ENCODE data around the gene TFPT. TPM values are rescaled to one million over a fixed set of nuclear protein-coding genes. Genes with fewer than 3 reads are reported as not detected.
A peak's percentile ranks its signal among the peaks of the same experiment; 100 is the strongest.

TFPT gene
- total and polyA plus RNA-seq, 7 donors: 18.2 to 28.6 (median 22.4) TPM

DNA sequence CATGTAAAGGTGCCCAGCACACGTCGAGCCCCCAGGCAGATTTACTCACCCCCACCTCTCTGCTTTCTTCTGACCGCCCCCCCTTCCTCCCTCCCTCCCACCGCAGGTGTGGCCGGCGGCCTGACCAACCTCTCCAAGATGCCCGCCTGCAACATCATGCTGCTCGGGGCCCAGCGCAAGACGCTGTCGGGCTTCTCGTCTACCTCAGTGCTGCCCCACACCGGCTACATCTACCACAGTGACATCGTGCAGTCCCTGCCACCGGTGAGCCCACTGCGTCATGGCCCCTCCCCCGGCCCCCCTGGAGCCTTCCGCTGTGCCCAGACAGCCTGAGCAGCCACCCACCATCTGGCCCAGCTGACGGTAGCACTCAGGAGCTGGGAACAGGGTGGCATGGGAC, 8.9 kb upstream of the TFPT start:
- TF ChIP-seq EP300 (IDR thresholded peaks at IDR 0.05) (no peak), POLR2AphosphoS5 (IDR thresholded peaks at IDR 0.05) (no peak), POLR2A (IDR thresholded peaks at IDR 0.05) (no peak), CTCF (IDR thresholded peaks at IDR 0.05) (no peak)
- H3K4me3 ChIP-seq: no peak overlapping the region
- H3K9me3 ChIP-seq: no peaks in the 10 kb centered on the region
- WGBS, 2 donors: 95 to 96% methylated on average over 19 of the region's 19 CpGs
- no peaks in the 10 kb centered on the region for H3K27me3 ChIP-seq
- no peaks in the 10 kb centered on the region for H3K4me1 ChIP-seq
- no peak for DNase-seq
- H3K27ac ChIP-seq: no peak overlapping the region
- intact Hi-C loops (cut with DNase I): no loop called here
- H3K36me3 ChIP-seq: peaks cover 73 to 98% (median 91%) of the 10 kb centered on the region in 4 donors

- no peak for TF ChIP-seq POLR2A (IDR thresholded peaks at IDR 0.05)
- no peak for TF ChIP-seq EP300 (IDR thresholded peaks at IDR 0.05)
- TF ChIP-seq CTCF (IDR thresholded peaks at IDR 0.05): no peak
- no peak for TF ChIP-seq POLR2AphosphoS5 (IDR thresholded peaks at IDR 0.05)
- no peak for DNase-seq
- no peaks in the 10 kb centered on the region for H3K27me3 ChIP-seq
- H3K27ac ChIP-seq: no peak overlapping the region
- H3K4me3 ChIP-seq: no peak overlapping the region
- H3K9me3 ChIP-seq: no peaks in the 10 kb centered on the region
- H3K36me3 ChIP-seq: peaks cover 66 to 98% (median 87%) of the 10 kb centered on the region in 4 donors
- WGBS, 2 donors: 95 to 96% methylated on average over 17 of the region's 17 CpGs
- intact Hi-C loops (cut with DNase I): no loop called here
- no peaks in the 10 kb centered on the region for H3K4me1 ChIP-seq
Measured at GRCh38 chr19:54123682-54124081, 8.2 kb upstream of the TFPT start.

GRCh38 chr19:54121259-54121658, 5.8 kb upstream of the TFPT start:
- Histone ChIP-seq H3K27ac (no peak overlapping the region), H3K27me3 (no peaks in the 10 kb centered on the region), H3K4me3 (no peak overlapping the region), H3K9me3 (no peaks in the 10 kb centered on the region), H3K36me3 (peaks cover 46 to 82% (median 66%) of the 10 kb centered on the region in 4 donors), H3K4me1 (peaks cover 2 to 14% (median 9%) of the 10 kb centered on the region in 4 donors)
- 43 to 83% methylated on average over 10 of the region's 10 CpGs for WGBS, 2 donors
- no peak for DNase-seq
- no peak for TF ChIP-seq CTCF (IDR thresholded peaks at IDR 0.05)
- TF ChIP-seq EP300 (IDR thresholded peaks at IDR 0.05): no peak
- intact Hi-C loops (cut with DNase I): no loop called here

DNA sequence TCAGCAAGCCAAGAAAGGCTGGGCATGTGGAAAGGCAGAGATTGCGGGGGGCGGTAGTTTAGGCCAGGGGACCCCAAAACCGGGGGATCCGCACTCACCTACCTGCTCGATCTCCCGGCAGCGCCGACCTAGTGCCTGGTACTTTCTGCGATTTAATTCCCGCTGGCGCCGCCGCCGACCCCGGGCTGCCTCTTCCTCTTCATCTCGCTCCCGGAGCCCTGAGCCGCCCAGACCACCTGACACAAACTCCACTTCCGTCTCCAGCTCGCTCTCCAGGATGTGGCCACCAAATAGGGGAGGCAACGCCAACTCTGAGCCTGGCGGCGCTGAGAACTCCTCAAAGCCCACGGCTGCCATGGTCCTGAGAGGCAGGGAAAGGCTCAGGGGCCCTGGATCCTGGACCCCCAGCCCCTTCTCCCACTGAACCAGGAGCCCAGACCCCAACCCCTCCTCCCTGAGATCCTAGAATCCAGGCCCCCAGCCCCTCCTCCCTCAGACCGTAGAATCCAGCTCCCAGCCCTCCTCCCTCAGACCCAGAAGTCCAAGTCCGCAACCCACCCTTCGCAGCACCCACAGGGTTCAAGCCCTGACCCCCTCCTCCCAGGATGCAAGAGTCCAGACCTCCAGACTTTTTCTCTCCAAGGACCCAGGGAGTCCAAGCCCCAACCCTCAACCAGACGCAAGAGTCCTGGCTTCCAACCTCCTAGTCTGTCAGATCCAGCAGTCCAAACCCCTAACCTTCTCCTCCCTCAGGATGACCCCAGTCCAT, 933 bp downstream of the TFPT start:
- DNase-seq: no peak
- H3K4me3 ChIP-seq: peak overlapping the region; percentile 67 to 89 (median 72)
- H3K9me3 ChIP-seq: no peaks in the 10 kb centered on the region
- H3K27me3 ChIP-seq: no peaks in the 10 kb centered on the region
- intact Hi-C loops (cut with DNase I): loop anchor here (1.0 to 2.0 kb wide), 2 partner anchors 12 to 22 kb away; partner anchors contain the start of genes CNOT3 and NDUFA3
- WGBS, 2 donors: 12 to 32% methylated on average over 28 of the region's 28 CpGs
- H3K4me1 ChIP-seq: peaks cover 2 to 29% (median 25%) of the 10 kb centered on the region in 4 donors
- TF ChIP-seq POLR2A (IDR thresholded peaks at IDR 0.05) (no peak), POLR2AphosphoS5 (IDR thresholded peaks at IDR 0.05) (no peak), CTCF (IDR thresholded peaks at IDR 0.05) (no peak), EP300 (IDR thresholded peaks at IDR 0.05) (no peak)
- peak overlapping the region; percentile 87 to 89 (median 88) for H3K27ac ChIP-seq
- peaks cover 0 to 41% (median 21%) of the 10 kb centered on the region in 4 donors for H3K36me3 ChIP-seq

All from sigmoid colon (tissue), 7 donors.